ENCODE measurements around the gene NCLN.
"Not testable (repeated sequence)": the region's sequence is repeated elsewhere in the genome, so short reads cannot be mapped to it uniquely, and the experiment has no call there.

The NCLN gene

DNA sequence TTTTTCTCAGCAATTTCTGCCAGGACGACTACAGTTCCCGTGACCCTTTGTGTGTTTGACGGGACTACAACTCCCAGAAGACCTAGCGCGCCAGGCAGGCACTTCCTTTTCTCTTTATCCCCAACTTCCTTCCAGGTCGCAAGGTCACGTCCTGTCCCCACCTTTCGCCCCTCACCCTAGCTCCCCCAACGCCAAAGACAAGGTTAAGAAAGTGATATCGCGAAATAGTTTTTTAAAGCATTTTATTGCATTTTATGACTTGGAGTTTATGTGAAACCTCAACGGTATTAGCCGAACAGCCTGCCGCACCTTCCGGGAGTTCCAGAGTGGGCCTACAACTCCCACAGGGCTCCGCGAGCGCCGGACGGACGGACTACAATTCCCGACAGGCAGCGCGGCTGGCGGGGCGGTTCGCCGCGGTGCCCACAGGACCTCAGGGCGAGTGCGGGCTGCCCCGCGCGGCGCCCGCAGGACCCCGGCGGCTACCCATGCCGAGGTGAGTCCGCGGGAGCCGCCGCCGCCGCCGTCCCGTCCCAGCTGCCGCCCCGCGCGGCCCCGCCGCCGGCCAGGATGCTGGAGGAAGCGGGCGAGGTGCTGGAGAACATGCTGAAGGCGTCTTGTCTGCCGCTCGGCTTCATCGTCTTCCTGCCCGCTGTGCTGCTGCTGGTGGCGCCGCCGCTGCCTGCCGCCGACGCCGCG, at the start of gene NCLN:
NCLN (plus strand) TSS at position 470 of the 699 bp plus-strand sequence; CDS start at position 571, 101 bp downstream.
- DNase-seq, result peak; percentile 91

DNA sequence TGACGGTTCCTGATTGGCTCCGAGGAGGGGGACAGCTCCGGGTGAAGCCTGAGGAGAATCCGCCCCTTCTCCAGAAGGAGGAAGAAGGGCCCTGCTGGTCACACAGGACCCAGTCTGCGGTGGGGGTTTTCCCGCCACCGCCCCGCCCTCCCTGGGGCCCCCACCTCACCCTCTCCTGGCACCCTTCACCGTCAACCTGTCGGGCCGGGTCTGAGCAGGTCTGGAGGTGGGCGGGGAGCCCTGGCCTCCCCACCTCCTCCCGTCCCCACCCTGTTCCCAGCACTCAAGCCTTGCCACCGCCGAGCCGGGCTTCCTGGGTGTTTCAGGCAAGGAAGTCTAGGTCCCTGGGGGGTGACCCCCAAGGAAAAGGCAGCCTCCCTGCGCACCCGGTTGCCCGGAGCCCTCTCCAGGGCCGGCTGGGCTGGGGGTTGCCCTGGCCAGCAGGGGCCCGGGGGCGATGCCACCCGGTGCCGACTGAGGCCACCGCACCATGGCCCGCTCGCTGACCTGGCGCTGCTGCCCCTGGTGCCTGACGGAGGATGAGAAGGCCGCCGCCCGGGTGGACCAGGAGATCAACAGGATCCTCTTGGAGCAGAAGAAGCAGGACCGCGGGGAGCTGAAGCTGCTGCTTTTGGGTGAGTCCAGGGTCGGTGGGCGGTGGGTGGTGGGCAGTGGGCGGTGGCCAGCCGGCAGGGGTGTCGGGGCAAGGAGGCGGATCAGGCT, 49.6 kb upstream of the NCLN start, which contains the start of gene GNA15:
GNA15 (plus strand) TSS at position 73 of the 723 bp plus-strand sequence; CDS start at position 491, 418 bp downstream.
- DNase-seq, result no peak

GRCh38 chr19:3136684-3137055, 49.1 kb upstream of the NCLN start:
- no peak for DNase-seq

DNA sequence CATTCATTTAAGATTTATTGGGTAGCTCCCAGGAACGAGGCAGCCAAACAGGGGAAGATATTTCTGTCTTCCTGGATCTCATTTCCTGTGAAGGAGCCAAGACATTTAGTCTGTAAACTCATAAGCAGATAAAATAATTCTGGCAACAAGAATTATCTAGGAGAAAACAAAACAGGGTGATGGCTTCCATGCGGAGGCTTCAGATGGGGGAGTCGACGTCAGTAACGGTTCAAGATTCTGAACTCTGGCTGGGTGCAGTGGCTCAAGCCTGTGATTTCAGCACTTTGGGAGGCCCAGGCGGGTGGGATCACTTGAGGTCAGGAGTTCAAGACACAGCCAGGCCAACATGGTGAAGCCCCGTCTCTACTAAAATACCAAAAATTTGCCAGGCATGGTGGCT, 48.6 kb upstream of the NCLN start:
- DNase-seq, result no peak

GRCh38 chr19:3138268-3138667, 47.5 kb upstream of the NCLN start:
- DNase-seq, result no peak

DNA sequence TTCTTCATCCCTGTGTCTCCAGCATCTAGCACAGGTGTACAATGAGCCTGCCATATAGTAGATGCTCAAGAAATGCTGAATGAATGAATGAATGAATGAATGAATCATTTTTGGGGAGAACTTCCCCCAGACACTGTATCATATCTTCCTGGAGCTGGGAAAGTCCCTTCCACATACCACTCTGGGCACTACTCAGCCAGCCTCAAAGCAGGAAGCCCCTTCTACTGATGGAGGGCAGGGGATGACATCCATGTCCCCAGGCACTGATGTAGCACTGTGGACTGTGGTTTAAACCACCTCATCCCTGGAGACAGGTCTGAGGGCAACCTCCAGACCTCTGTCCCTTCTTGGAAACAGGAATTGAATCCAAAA, 45.1 kb upstream of the NCLN start:
- no peak for DNase-seq

DNA sequence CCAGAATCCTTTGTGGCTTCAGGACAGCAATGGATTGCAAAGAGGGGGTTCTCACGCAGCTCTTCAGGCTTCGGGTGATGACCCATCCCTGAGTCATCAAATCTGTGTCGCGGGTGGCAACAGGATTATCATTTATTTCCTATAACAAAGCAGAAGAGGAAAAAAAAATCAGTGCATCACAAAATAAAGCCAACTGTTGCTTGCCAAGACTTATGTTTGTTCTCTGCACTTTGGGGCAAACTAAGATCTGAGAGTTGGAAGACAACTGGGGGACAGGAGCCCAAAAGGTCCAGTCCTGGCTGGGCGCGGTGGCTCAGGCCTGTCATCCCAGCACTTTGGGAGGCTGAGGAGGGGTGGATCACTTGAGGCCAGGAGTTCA, 43.4 kb upstream of the NCLN start:
- no peak for DNase-seq

GRCh38 chr19:3142781-3143337, 42.9 kb upstream of the NCLN start:
- no peak for DNase-seq

DNA sequence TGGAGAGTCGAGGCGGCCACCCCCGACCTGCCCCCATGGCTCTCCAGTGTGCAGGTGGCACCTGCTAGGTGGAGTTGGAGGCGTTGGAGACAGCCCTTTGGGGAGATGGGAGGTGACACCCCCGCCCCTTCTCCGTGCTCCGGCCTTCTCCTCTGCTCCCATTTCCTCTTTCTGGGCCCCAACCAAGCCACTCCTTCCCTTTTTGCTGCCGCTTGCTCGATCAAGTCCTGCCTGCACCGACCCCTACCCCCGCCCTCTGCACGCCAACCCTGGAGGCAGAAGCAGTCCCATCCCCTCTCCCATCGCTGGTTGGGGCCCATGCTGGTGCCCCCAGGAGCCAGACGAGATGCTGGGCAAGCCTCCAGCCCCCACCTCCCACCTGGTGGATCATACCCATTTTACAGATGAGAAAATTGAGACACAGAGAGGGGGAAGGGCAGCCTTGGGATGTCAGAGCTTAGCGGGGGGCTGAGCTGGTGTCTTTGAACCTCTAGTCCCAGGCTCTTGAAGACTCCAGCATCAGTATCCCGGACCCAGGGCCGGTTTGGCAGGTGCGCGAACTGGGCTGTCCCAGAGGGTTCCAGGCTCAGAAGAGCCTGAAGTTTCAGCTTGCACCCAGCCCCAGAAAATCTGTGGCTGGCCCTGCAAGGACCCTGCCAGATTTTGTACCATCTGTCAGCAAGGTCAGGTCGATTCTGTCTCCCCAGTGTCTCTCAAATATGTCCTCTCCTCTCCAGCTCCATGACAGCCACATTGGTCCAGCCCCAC, 39.6 kb upstream of the NCLN start:
- no peak for DNase-seq

GRCh38 chr19:3146677-3147100, 39.0 kb upstream of the NCLN start:
- DNase-seq, result no peak

DNA sequence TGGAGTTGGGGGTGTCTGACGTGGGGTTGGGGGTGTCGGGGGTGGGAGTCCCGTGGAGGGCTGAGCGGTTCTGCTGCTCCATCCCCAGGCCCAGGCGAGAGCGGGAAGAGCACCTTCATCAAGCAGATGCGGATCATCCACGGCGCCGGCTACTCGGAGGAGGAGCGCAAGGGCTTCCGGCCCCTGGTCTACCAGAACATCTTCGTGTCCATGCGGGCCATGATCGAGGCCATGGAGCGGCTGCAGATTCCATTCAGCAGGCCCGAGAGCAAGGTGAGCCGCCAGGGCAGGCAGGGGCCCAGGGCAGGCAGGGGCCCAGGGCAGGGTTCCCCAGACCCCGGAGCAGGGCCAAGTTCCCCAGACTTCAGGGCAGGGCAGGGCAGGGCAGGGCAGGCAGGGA, 37.2 kb upstream of the NCLN start:
- DNase-seq, result no peak

- no peak for DNase-seq
Observed at GRCh38 chr19:3149089-3149488, 36.6 kb upstream of the NCLN start.

GRCh38 chr19:3149526-3150505, 35.9 kb upstream of the NCLN start:
- no peak for DNase-seq

GRCh38 chr19:3150739-3151329, 34.9 kb upstream of the NCLN start:
- no peak for DNase-seq

GRCh38 chr19:3151563-3152418, 33.9 kb upstream of the NCLN start:
- no peak for DNase-seq

- no peak for DNase-seq
Observed at GRCh38 chr19:3152419-3152780, 33.3 kb upstream of the NCLN start.

GRCh38 chr19:3153286-3154230, 32.2 kb upstream of the NCLN start:
- DNase-seq, result no peak

DNA sequence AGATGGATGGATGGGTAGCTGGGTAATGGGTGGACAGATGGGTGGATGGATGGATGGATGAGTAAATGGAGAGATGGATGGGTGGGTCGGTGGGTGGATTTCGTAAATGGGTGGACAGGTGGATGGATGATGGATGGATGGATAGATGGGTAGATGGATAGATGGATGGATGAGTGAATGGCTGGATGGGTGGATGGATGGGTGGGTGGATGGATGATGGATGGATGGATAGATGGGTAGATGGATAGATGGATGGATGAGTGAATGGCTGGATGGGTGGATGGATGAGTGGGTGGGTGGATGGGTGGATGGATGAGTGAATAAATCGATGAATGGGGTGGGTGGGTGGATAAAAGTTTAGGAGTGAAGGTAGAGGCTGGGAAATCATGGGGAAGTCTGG, 31.3 kb upstream of the NCLN start:
- not testable (repeated sequence) for DNase-seq

- DNase-seq, result peak; percentile 84
Observed at GRCh38 chr19:3154957-3155736, 30.6 kb upstream of the NCLN start.
